ENCODE measurements around the gene FBXO47.

DNA sequence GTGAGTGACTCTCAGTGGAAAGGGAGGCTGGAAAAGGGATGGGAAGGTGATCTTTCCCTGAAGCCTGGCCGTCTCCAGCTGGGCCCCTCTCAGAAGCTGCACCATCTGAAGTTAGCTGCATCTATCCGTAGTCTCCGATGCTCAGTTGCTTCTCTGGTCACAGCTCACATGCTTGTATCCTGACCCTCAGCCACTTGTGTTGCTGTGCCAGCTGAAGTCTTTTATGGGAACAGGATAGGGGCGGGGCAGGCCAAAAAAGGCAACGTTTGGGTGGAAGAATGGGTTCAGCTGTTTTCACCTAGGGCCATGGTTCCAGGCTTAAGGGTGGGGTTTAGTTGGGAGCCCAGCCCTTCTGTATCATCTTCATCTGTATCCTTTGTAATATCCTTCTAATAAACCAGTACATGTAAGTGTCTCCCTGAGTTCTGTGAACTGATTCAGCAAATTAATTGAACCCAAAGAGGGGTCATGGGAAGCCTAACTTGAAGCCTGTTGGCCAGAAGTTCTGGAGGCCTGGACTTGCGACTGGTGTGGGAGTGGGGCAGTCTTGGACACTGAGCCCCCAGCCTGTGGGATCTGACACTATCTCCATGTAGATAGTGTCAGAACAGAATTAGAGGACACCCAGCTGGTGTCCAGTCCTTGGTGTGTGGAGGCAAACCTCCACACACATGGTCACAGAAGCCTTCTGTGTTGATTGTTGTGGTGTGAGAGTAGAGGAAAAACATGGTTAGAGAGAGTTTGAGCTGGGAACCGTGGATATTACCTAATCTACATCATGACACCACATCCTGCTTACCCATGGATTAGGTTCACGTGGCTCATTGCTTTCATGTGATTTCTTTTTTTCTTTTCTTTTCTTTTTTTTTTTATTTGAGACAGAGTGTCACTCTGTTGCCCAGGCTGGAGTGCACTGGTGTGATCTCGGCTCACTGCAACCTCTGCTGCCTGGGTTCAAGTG, 49.3 kb upstream of the FBXO47 start:
- TF ChIP-seq POLR2A (IDR thresholded peaks at IDR 0.05): no peak
- TF ChIP-seq, protein P1, sequence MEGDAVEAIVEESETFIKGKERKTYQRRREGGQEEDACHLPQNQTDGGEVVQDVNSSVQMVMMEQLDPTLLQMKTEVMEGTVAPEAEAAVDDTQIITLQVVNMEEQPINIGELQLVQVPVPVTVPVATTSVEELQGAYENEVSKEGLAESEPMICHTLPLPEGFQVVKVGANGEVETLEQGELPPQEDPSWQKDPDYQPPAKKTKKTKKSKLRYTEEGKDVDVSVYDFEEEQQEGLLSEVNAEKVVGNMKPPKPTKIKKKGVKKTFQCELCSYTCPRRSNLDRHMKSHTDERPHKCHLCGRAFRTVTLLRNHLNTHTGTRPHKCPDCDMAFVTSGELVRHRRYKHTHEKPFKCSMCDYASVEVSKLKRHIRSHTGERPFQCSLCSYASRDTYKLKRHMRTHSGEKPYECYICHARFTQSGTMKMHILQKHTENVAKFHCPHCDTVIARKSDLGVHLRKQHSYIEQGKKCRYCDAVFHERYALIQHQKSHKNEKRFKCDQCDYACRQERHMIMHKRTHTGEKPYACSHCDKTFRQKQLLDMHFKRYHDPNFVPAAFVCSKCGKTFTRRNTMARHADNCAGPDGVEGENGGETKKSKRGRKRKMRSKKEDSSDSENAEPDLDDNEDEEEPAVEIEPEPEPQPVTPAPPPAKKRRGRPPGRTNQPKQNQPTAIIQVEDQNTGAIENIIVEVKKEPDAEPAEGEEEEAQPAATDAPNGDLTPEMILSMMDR (IDR thresholded peaks at IDR 0.05 in 4 of 5, conservative IDR thresholded peaks at IDR 0.05 in 1 of 5): no peak
